Upper lobe of right lung (tissue), 1 donor: ENCODE data around the gene CABLES1. TPM values are rescaled to one million over a fixed set of nuclear protein-coding genes. Genes with fewer than 3 reads are reported as not detected.
A peak's percentile ranks its signal among the peaks of the same experiment; 100 is the strongest.
"Not testable (repeated sequence)": the region's sequence is repeated elsewhere in the genome, so short reads cannot be mapped to it uniquely, and the experiment has no call there.

Experiments used
- ATAC-seq: fragments of 200-7000 bp; cut with Tn5 transposase; one replicate; pipeline ENCODE4 v1.9.1; 2020; ENCODE audit warnings: mild to moderate bottlenecking, moderate library complexity
- DNase-seq: peaks from one replicate; pipeline ENCODE4 v3.0.0-alpha.2; 2020
- H3K27ac ChIP-seq: fragments of 200-600 bp; one replicate; pipeline ENCODE4 v1.8.0; 2022
- H3K27me3 ChIP-seq: fragments of 200-600 bp; one replicate; pipeline ENCODE4 v1.8.0; 2022; ENCODE audit warnings: mild to moderate bottlenecking
- H3K36me3 ChIP-seq: fragments of 200-600 bp; one replicate; pipeline ENCODE4 v1.8.0; 2022
- H3K4me1 ChIP-seq: fragments of 200-600 bp; one replicate; pipeline ENCODE4 v1.8.0; 2022
- H3K4me3 ChIP-seq: fragments of 200-600 bp; one replicate; pipeline ENCODE4 v1.8.0; 2022; ENCODE audit warnings: mild to moderate bottlenecking
- H3K9me3 ChIP-seq: fragments of 200-600 bp; one replicate; pipeline ENCODE4 v1.8.0; 2022
- intact Hi-C: fragments of 100-400 bp; cut with DNase I; formaldehyde crosslinking; loops from one replicate; pipeline ENCODE4 v1.11.0; 2022
- total RNA-seq: library from RNA; stranded (reverse); fragmentation: NEBNext Ultra II Directional; extraction: Animal tissue kit (Norgen Biotek cat#: 25700); gene quantifications from one replicate; pipeline ENCODE4 v1.2.1, GENCODE V29; 2021
- TF ChIP-seq, protein P1 (sequence below): fragments of 200-600 bp; IDR thresholded peaks from one replicate; pipeline ENCODE4 v1.8.0; 2022; ENCODE audit warnings: antibody characterized with exemption
- donor health status: DM: no; HTN: yes; CAD: no; lungs with severe emphysema.

The CABLES1 gene
- total RNA-seq, 1 donor from 2014 or later, result 39.5 TPM

DNA sequence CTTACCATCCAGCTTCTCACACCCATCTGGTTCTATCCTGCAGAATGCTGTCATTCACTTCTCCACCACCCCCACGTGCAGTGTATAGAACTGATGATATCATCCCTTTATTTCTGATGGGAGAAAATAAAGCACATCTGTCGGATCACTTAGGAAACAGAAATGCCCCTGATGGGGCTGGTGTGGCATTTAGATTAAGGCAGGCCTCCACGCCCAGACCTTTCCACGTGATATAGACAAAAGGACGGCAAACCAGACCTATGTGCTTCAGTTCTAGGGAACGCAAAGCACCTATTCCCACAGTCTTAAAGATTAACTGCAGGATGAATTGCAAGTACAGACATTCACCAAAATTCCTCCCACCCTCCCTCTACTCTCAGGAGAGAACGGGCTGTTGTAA lies 27.6 kb upstream of the CABLES1 start:
- H3K27me3 ChIP-seq, result no peaks in the 10 kb centered on the region
- DNase-seq (no peak), ATAC-seq (no peak)
- H3K9me3 ChIP-seq, result no peaks in the 10 kb centered on the region
- intact Hi-C loops, result no loop called here
- no peaks in the 10 kb centered on the region for H3K4me1 ChIP-seq
- H3K4me3 ChIP-seq, result no peak overlapping the region
- H3K27ac ChIP-seq, result no peak overlapping the region
- TF ChIP-seq, protein P1, sequence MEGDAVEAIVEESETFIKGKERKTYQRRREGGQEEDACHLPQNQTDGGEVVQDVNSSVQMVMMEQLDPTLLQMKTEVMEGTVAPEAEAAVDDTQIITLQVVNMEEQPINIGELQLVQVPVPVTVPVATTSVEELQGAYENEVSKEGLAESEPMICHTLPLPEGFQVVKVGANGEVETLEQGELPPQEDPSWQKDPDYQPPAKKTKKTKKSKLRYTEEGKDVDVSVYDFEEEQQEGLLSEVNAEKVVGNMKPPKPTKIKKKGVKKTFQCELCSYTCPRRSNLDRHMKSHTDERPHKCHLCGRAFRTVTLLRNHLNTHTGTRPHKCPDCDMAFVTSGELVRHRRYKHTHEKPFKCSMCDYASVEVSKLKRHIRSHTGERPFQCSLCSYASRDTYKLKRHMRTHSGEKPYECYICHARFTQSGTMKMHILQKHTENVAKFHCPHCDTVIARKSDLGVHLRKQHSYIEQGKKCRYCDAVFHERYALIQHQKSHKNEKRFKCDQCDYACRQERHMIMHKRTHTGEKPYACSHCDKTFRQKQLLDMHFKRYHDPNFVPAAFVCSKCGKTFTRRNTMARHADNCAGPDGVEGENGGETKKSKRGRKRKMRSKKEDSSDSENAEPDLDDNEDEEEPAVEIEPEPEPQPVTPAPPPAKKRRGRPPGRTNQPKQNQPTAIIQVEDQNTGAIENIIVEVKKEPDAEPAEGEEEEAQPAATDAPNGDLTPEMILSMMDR, result no peak
- H3K36me3 ChIP-seq, result no peaks in the 10 kb centered on the region

- intact Hi-C loops, result no loop called here
These were observed 26.8 kb upstream of the CABLES1 start for GRCh38 chr18:23108496-23108895.

GRCh38 chr18:23109163-23109562 lies 26.1 kb upstream of the CABLES1 start:
- H3K4me3 ChIP-seq, intact Hi-C loops, H3K27ac ChIP-seq, H3K27me3 ChIP-seq, DNase-seq, ATAC-seq, H3K4me1 ChIP-seq, H3K9me3 ChIP-seq, H3K36me3 ChIP-seq: not testable (repeated sequence)

More at GRCh38 chr18:23108496-23108895, 26.8 kb upstream of the CABLES1 start:
- no peaks in the 10 kb centered on the region for H3K4me1 ChIP-seq
- H3K27ac ChIP-seq, result no peak overlapping the region
- no peaks in the 10 kb centered on the region for H3K36me3 ChIP-seq
- H3K27me3 ChIP-seq, result no peaks in the 10 kb centered on the region
- H3K4me3 ChIP-seq, result no peak overlapping the region
- ATAC-seq (no peak), DNase-seq (no peak)
- H3K9me3 ChIP-seq, result no peaks in the 10 kb centered on the region
- TF ChIP-seq, protein P1, result no peak

GRCh38 chr18:23113576-23113975 lies 21.7 kb upstream of the CABLES1 start:
- TF ChIP-seq, protein P1, result no peak
- ATAC-seq, result no peak
- peak; percentile 26 for DNase-seq

GRCh38 chr18:23114171-23114881 lies 21.0 kb upstream of the CABLES1 start:
- ATAC-seq (peak; percentile 65), DNase-seq (peak; percentile 67)
- peak overlapping the region; percentile 38 for H3K27ac ChIP-seq
- H3K36me3 ChIP-seq, result no peaks in the 10 kb centered on the region
- TF ChIP-seq, protein P1, result no peak
- intact Hi-C loops, result no loop called here
- H3K9me3 ChIP-seq, result no peaks in the 10 kb centered on the region
- H3K4me3 ChIP-seq, result no peak overlapping the region
- H3K27me3 ChIP-seq, result no peaks in the 10 kb centered on the region
- H3K4me1 ChIP-seq, result peaks cover 14% of the 10 kb centered on the region

More at GRCh38 chr18:23113576-23113975, 21.7 kb upstream of the CABLES1 start:
- peaks cover 14% of the 10 kb centered on the region for H3K4me1 ChIP-seq
- H3K4me3 ChIP-seq, result no peak overlapping the region
- intact Hi-C loops, result no loop called here
- H3K27ac ChIP-seq, result no peak overlapping the region
- no peaks in the 10 kb centered on the region for H3K36me3 ChIP-seq
- H3K27me3 ChIP-seq, result no peaks in the 10 kb centered on the region
- no peaks in the 10 kb centered on the region for H3K9me3 ChIP-seq

- intact Hi-C loops, result no loop called here
- ATAC-seq (peak; percentile 79), DNase-seq (peak; percentile 32)
- H3K27me3 ChIP-seq, result no peaks in the 10 kb centered on the region
- no peaks in the 10 kb centered on the region for H3K36me3 ChIP-seq
- H3K27ac ChIP-seq, result peak overlapping the region; percentile 38
- H3K4me3 ChIP-seq, result no peak overlapping the region
- TF ChIP-seq, protein P1, result no peak
- H3K9me3 ChIP-seq, result no peaks in the 10 kb centered on the region
- peaks cover 14% of the 10 kb centered on the region for H3K4me1 ChIP-seq
These were observed 20.4 kb upstream of the CABLES1 start for GRCh38 chr18:23114911-23115310.
